Ovary (tissue), 3 donors: ENCODE measurements around the gene UMAD1.

Source experiments
- CTCF ChIP-seq, 3 donors: fragments of 450-650 bp in 2 of 3; fragments of 200-600 bp in 1 of 3; IDR thresholded peaks; one replicate each; pipeline versions ENCODE4 v1.5.1 to v1.8.0; 2016 to 2022; ENCODE audit warnings: antibody characterized with exemption in 3 of 3, mild to moderate bottlenecking in 1 of 3
- EP300 ChIP-seq: sonication (generic); formaldehyde crosslinking; IDR thresholded peaks from one replicate; pipeline ENCODE4 v1.6.1; 2017; ENCODE audit warnings: antibody characterized with exemption
- POLR2A ChIP-seq: fragments of 450-650 bp; IDR thresholded peaks from one replicate; pipeline ENCODE4 v1.6.1; 2017; ENCODE audit warnings: antibody characterized with exemption, mild to moderate bottlenecking, moderate library complexity
- donor health status: DM: no; HTN: no; CAD: no.

- no peak for TF ChIP-seq CTCF (IDR thresholded peaks at IDR 0.05)
- TF ChIP-seq POLR2A: no peak
- no peak for TF ChIP-seq EP300
These were observed 105.4 kb downstream of the UMAD1 start for GRCh38 chr7:7745966-7746365.
